ENCODE data around the gene MATCAP1. TPM values are rescaled to one million over a fixed set of nuclear protein-coding genes. Genes with fewer than 3 reads are reported as not detected.

Gene MATCAP1
- total RNA-seq, 3 donors from 2014 or later = 24.8 to 35.1 (median 29.2) TPM

DNA sequence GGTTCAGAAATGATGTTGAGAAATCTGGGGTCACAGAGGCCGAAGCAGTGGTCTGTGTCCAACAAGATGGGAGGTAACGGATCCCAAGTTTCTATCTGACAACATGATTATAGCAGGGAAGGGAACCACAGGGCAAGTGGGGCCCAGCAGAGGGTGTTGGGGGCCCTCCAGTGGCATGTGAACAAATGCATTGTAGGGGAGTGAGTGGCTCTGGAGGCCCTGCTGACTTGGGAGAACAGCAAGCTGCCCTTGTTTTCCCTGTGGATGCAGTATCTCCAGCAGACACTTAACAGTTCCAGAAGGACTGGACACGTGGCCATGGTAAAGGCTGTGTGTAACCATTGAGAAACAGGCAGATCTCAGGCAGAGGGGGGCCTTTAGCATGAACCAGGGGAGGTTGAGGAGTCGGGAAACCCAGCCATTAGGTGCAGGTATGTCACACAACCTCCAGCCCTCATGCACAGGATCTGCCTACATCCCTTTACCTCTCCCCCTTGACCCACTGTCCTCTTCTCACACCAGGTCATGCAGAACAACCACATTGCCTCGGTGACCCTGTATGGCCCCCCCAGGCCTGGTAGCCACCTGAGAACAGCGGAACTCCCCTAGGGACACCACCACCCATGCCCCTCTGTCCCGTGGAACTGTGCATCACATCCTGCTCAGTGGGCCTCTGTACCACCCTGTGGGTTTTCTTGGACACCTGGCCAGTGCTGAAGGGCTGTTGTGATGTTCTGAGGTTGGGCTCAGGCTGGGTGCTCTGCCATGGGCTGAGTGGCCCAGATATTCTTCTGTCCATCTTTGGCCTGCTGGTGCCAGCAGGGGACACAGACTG is 37.0 kb downstream of the MATCAP1 start:
- ATAC-seq (no peak), DNase-seq (no peak)
- Histone ChIP-seq H3K9me3 (no peaks in the 10 kb centered on the region), H3K36me3 (ENCODE audit: low read depth) (peaks cover 15% of the 10 kb centered on the region), H3K4me3 (no peak overlapping the region), H3K4me1 (ENCODE audit: low read depth) (peaks cover 10% of the 10 kb centered on the region)
- TF ChIP-seq, protein P1, sequence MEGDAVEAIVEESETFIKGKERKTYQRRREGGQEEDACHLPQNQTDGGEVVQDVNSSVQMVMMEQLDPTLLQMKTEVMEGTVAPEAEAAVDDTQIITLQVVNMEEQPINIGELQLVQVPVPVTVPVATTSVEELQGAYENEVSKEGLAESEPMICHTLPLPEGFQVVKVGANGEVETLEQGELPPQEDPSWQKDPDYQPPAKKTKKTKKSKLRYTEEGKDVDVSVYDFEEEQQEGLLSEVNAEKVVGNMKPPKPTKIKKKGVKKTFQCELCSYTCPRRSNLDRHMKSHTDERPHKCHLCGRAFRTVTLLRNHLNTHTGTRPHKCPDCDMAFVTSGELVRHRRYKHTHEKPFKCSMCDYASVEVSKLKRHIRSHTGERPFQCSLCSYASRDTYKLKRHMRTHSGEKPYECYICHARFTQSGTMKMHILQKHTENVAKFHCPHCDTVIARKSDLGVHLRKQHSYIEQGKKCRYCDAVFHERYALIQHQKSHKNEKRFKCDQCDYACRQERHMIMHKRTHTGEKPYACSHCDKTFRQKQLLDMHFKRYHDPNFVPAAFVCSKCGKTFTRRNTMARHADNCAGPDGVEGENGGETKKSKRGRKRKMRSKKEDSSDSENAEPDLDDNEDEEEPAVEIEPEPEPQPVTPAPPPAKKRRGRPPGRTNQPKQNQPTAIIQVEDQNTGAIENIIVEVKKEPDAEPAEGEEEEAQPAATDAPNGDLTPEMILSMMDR (IDR thresholded peaks at IDR 0.05) = no peak
- intact Hi-C loops (cut with DNase I, micrococcal nuclease) = no loop called here

DNA sequence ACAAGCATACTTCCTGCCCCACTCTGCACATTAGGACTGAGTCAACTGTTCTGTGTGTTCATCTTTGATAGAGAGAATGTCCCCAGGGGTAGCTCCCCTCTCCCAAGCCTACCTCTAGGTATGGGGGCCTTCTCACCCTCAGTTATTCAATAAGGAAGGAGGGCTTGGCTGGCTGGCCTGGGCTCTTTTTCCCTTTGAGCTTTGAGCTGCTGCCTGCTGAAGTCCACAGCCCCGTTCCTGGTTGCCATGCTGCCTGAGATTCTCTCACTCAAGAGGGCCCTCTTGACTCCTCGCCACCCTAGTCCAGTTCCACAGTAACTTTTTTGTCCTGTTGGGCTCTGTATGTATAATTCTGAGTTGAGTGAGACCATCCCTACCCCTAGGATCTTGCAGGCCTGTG is 38.0 kb downstream of the MATCAP1 start:
- no peaks in the 10 kb centered on the region for H3K9me3 ChIP-seq
- TF ChIP-seq, protein P1 (IDR thresholded peaks at IDR 0.05) = no peak
- DNase-seq = no peak
- peaks cover 7% of the 10 kb centered on the region for H3K4me1 ChIP-seq (ENCODE audit: low read depth)
- no peak for ATAC-seq
- peaks cover 19% of the 10 kb centered on the region for H3K36me3 ChIP-seq (ENCODE audit: low read depth)
- no peak overlapping the region for H3K4me3 ChIP-seq
- intact Hi-C loops (cut with DNase I, micrococcal nuclease) = no loop called here

DNA sequence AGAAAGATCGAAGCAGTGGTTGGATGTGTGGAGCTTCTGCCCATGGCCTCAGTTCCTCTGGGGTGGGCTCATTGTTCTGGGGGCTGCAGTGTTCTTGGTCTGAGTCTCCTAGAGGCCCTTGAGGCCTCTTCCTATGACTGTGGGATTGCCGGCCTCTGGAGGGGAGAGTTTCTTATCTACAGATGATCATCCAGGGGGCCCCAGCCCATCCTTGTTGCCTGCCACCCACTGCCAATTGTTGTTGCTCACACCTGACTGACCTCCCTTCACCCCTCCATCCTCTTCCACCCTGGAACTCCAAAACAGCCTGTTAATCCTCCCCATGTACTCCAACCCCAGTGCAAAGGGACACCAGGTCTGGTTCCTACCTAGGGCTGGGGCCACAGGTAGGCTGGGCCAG is 38.8 kb downstream of the MATCAP1 start:
- no peaks in the 10 kb centered on the region for H3K9me3 ChIP-seq
- H3K36me3 ChIP-seq (ENCODE audit: low read depth) = peaks cover 22% of the 10 kb centered on the region
- TF ChIP-seq, protein P1 (IDR thresholded peaks at IDR 0.05) = no peak
- H3K4me3 ChIP-seq = no peak overlapping the region
- DNase-seq (no peak), ATAC-seq (no peak)
- intact Hi-C loops (cut with DNase I, micrococcal nuclease) = no loop called here
- H3K4me1 ChIP-seq (ENCODE audit: low read depth) = peaks cover under 1% of the 10 kb centered on the region

DNA sequence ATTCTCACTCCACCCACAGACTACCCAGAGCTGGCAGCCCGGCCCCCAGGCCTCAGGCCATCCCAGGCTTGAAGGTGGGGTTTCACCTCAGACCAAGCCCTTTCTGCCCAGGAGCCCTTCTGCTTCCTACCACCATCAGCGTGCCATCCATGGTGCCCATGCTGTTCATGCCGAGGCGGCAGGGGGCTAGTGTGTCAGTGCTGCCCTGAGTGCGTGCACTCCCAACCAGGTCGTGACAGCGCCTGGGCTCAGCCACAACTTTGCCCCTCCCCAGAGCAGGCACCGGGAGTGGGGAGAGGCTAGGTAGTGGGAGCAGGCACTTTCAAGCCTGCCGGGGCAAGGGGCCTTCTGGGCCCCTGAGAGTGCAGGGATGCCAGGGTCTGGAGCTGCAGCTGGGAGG is 41.4 kb downstream of the MATCAP1 start:
- no peak overlapping the region for H3K4me3 ChIP-seq
- H3K4me1 ChIP-seq (ENCODE audit: low read depth) = no peaks in the 10 kb centered on the region
- TF ChIP-seq, protein P1 (IDR thresholded peaks at IDR 0.05) = no peak
- no peak for ATAC-seq
- peak in 1 of 3 donors; percentile 22 for DNase-seq
- H3K36me3 ChIP-seq (ENCODE audit: low read depth) = peaks cover 22% of the 10 kb centered on the region
- H3K9me3 ChIP-seq = no peaks in the 10 kb centered on the region
- intact Hi-C loops (cut with DNase I, micrococcal nuclease) = no loop called here

DNA sequence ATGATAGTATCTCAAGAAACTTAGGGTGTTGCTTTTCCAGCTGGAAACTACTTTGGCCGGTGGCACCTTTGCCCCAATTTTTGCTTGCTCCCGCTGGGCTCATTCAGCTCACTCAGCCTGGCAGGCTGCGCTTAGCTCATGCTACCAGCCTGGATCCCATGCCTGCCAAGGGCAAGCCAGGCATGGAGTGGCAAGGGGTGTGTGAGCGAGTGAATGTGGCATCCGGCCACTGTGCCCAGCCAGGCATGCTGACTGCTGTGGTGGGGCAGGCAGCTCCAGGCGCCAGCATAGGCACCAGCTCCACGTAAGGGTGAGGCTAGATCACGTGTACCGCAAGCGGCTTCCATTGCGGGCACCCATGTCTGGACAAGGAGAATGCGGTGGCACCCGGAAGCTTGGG is 42.4 kb downstream of the MATCAP1 start:
- H3K4me1 ChIP-seq (ENCODE audit: low read depth) = no peaks in the 10 kb centered on the region
- no peak for DNase-seq
- H3K36me3 ChIP-seq (ENCODE audit: low read depth) = peaks cover 17% of the 10 kb centered on the region
- TF ChIP-seq, protein P1 (IDR thresholded peaks at IDR 0.05) = no peak
- H3K9me3 ChIP-seq = no peaks in the 10 kb centered on the region
- no peak overlapping the region for H3K4me3 ChIP-seq
- no peak for ATAC-seq
- intact Hi-C loops (cut with DNase I, micrococcal nuclease) = no loop called here
